ENCODE measurements around the gene SERTAD1. TPM values are rescaled to one million over a fixed set of nuclear protein-coding genes. Genes with fewer than 3 reads are reported as not detected.
"Not testable (repeated sequence)": the region's sequence is repeated elsewhere in the genome, so short reads cannot be mapped to it uniquely, and the experiment has no call there.

Gene SERTAD1
- total RNA-seq, 2 experiments from 2014 or later = 14.2 to 14.7 TPM

GRCh38 chr19:40457953-40458596, 32.3 kb upstream of the SERTAD1 start:
- ChIA-PET POLR2A (no interaction called here), CTCF (interaction anchor here (1.0 kb wide), 1 partner anchor 8 kb away, joined by 3 read pairs; the partner anchor contains the start of gene SPTBN4)

- CTCF ChIA-PET = no interaction called here
- POLR2A ChIA-PET = no interaction called here
Measured at GRCh38 chr19:40457048-40457447, 31.3 kb upstream of the SERTAD1 start.

- POLR2A ChIA-PET = not testable (repeated sequence)
- CTCF ChIA-PET = interaction anchor here (0.9 to 2.2 kb wide), 3 partner anchors 9 to 12 kb away, joined by 3 to 8 read pairs (median 3); partner anchors contain the start of gene BLVRB
Measured at GRCh38 chr19:40453943-40454342, 28.2 kb upstream of the SERTAD1 start.

GRCh38 chr19:40453151-40453735, 27.5 kb upstream of the SERTAD1 start:
- ChIA-PET CTCF (interaction anchor here (0.7 to 2.2 kb wide), 2 partner anchors 11 to 33 kb away, joined by 3 to 8 read pairs; no protein-coding TSS in a partner anchor), POLR2A (no interaction called here)

- POLR2A ChIA-PET = no interaction called here
- CTCF ChIA-PET = no interaction called here
Measured at GRCh38 chr19:40452016-40452415, 26.2 kb upstream of the SERTAD1 start.

- CTCF ChIA-PET = interaction anchor here (0.6 kb wide), 1 partner anchor 98 kb away, joined by 4 read pairs; no protein-coding TSS in a partner anchor
- POLR2A ChIA-PET = no interaction called here
Measured at GRCh38 chr19:40450664-40451063, 24.9 kb upstream of the SERTAD1 start.

GRCh38 chr19:40449506-40449905, 23.7 kb upstream of the SERTAD1 start:
- ChIA-PET POLR2A (no interaction called here), CTCF (interaction anchor here (0.7 kb wide), 2 partner anchors 128 to 1387 kb away, joined by 3 read pairs; no protein-coding TSS in a partner anchor)

GRCh38 chr19:40446263-40446784, 20.5 kb upstream of the SERTAD1 start:
- ChIA-PET CTCF (interaction anchor here (0.6 kb wide), 1 partner anchor 149 kb away, joined by 3 read pairs; no protein-coding TSS in a partner anchor), POLR2A (interaction anchor here (0.6 kb wide), 1 partner anchor 98 kb away, joined by 3 read pairs; the partner anchor contains the start of gene C19orf47)

- ChIA-PET POLR2A (no interaction called here), CTCF (no interaction called here)
Measured at GRCh38 chr19:40445780-40446262, 20.0 kb upstream of the SERTAD1 start.

- CTCF ChIA-PET = interaction anchor here (0.8 to 3.0 kb wide), 2 partner anchors 9 to 24 kb away, joined by 3 to 19 read pairs; no protein-coding TSS in a partner anchor
- POLR2A ChIA-PET = interaction anchor here (0.8 to 2.7 kb wide), 3 partner anchors 18 to 334 kb away, joined by 5 to 15 read pairs (median 5); partner anchors contain the start of gene SERTAD1
Measured at GRCh38 chr19:40444825-40445312, 19.1 kb upstream of the SERTAD1 start.

GRCh38 chr19:40444000-40444824, 18.4 kb upstream of the SERTAD1 start, which contains the start of gene SERTAD3:
Gene SERTAD3 (minus strand): TSS chr19:40444335. CDS start chr19:40442080, 2,255 bp downstream.
- ChIA-PET POLR2A (interaction anchor here (0.7 to 2.7 kb wide), 7 partner anchors 18 to 363 kb away, joined by 3 to 15 read pairs (median 5); partner anchors contain the start of gene SERTAD1), CTCF (interaction anchor here (2.0 to 3.0 kb wide), 3 partner anchors 18 to 23 kb away, joined by 8 to 19 read pairs (median 12); partner anchors contain the start of genes BLVRB and SERTAD1)

- ChIA-PET POLR2A (interaction anchor here (0.6 to 2.7 kb wide), 11 partner anchors 17 to 363 kb away, joined by 3 to 15 read pairs (median 4); partner anchors contain the start of genes BLVRB, C19orf47, PLD3 and SERTAD1), CTCF (interaction anchor here (0.6 to 3.0 kb wide), 5 partner anchors 17 to 918 kb away, joined by 3 to 19 read pairs (median 8); partner anchors contain the start of genes BLVRB and SERTAD1)
Measured at GRCh38 chr19:40443131-40443999, 17.6 kb upstream of the SERTAD1 start.

- CTCF ChIA-PET = interaction anchor here (0.6 to 3.0 kb wide), 5 partner anchors 16 to 41 kb away, joined by 3 to 19 read pairs (median 8); partner anchors contain the start of genes BLVRB and SERTAD1
- POLR2A ChIA-PET = interaction anchor here (1.1 to 2.7 kb wide), 8 partner anchors 16 to 157 kb away, joined by 3 to 15 read pairs (median 4); partner anchors contain the start of genes BLVRB, C19orf47, PLD3 and SERTAD1
Measured at GRCh38 chr19:40442328-40443130, 16.7 kb upstream of the SERTAD1 start.

- ChIA-PET CTCF (interaction anchor here (2.0 to 2.6 kb wide), 2 partner anchors 15 to 23 kb away, joined by 8 to 12 read pairs; partner anchors contain the start of genes BLVRB and SERTAD1), POLR2A (interaction anchor here (0.7 to 1.6 kb wide), 2 partner anchors 21 to 447 kb away, joined by 6 to 9 read pairs; no protein-coding TSS in a partner anchor)
Measured at GRCh38 chr19:40441719-40442253, 16.0 kb upstream of the SERTAD1 start.

- CTCF ChIA-PET = interaction anchor here (0.7 to 1.2 kb wide), 2 partner anchors 9 to 12 kb away, joined by 3 to 4 read pairs; no protein-coding TSS in a partner anchor
- POLR2A ChIA-PET = interaction anchor here (0.6 to 1.1 kb wide), 2 partner anchors 12 to 73 kb away, joined by 3 to 4 read pairs; no protein-coding TSS in a partner anchor
Measured at GRCh38 chr19:40438284-40438683, 12.5 kb upstream of the SERTAD1 start.

All from activated CD8-positive, alpha-beta memory T cell treated with anti-CD3 and anti-CD28 coated beads for 36 hours (primary cell).